Gastrocnemius medialis (tissue), 4 donors: ENCODE data around the gene SEC16A. TPM values are rescaled to one million over a fixed set of nuclear protein-coding genes. Genes with fewer than 3 reads are reported as not detected.

Source experiments
- ATAC-seq, 2 donors: fragments of 150-250 bp; one replicate each; pipeline ENCODE4 v1.9.1; 2016
- DNase-seq, 2 donors: peaks; one replicate each; pipeline ENCODE4 v3.0.0-alpha.2; 2019
- H3K27ac ChIP-seq, 4 donors: fragments of 200-600 bp; sonication (generic); 1 replicate in 1 of 4; 2 replicates in 3 of 4; pipeline ENCODE4 v1.5.1; 2016 to 2018; ENCODE audit warnings: mild to moderate bottlenecking in 2 of 4, moderate library complexity in 1 of 4
- H3K27me3 ChIP-seq, 3 donors: fragments of 200-600 bp; sonication (generic) in 2 of 3; 1 replicate in 1 of 3; 2 replicates in 2 of 3; pipeline versions ENCODE4 v1.5.1 to v1.6.0; 2016 to 2019; ENCODE audit warnings: mild to moderate bottlenecking in 1 of 3, moderate library complexity in 1 of 3
- H3K36me3 ChIP-seq, 2 donors: fragments of 200-600 bp; sonication (generic) in 1 of 2; one replicate each; pipeline ENCODE4 v1.5.1; 2017 to 2018
- H3K4me1 ChIP-seq, 2 donors: fragments of 200-600 bp; sonication (generic) in 1 of 2; one replicate each; pipeline ENCODE4 v1.5.1; 2016 to 2017; ENCODE audit warnings: mild to moderate bottlenecking in 2 of 2
- H3K4me3 ChIP-seq, 4 donors: fragments of 200-600 bp; sonication (generic) in 3 of 4; 1 replicate in 1 of 4; 2 replicates in 3 of 4; pipeline ENCODE4 v1.5.1; 2016 to 2019; ENCODE audit warnings: mild to moderate bottlenecking in 2 of 4
- H3K9me3 ChIP-seq, 3 donors: fragments of 200-600 bp; sonication (generic) in 2 of 3; 1 replicate in 1 of 3; 2 replicates in 2 of 3; pipeline ENCODE4 v1.5.1; 2016 to 2019
- CTCF ChIP-seq, 5 experiments: fragments of 450-650 bp in 3 of 5; fragments of 200-600 bp in 2 of 5; sonication (generic) in 2 of 5; IDR thresholded peaks in 4 of 5; conservative IDR thresholded peaks in 1 of 5; 1 replicate in 4 of 5; 2 replicates in 1 of 5; pipeline ENCODE4 v1.5.1; 2016 to 2019; ENCODE audit warnings: antibody characterized with exemption in 5 of 5, mild to moderate bottlenecking in 3 of 5, moderate library complexity in 3 of 5
- POLR2A ChIP-seq, 2 donors: fragments of 450-650 bp; IDR thresholded peaks; one replicate each; pipeline ENCODE4 v1.6.1; 2017; ENCODE audit warnings: antibody characterized with exemption in 2 of 2, mild to moderate bottlenecking in 2 of 2, moderate library complexity in 2 of 2
- in situ Hi-C, 4 donors: fragments of 200-750 bp; cut with MboI; loops; one replicate each; pipeline versions ENCODE4 v1.15.0 to v1.8.0; 2017; ENCODE audit warnings: low sequenced_read_pairs in 4 of 4
- intact Hi-C: fragments of 100-400 bp; cut with DNase I; formaldehyde crosslinking; loops from one replicate; pipeline ENCODE4 v1.15.1; 2023; ENCODE audit warnings: low total_unique reads
- total RNA-seq, 4 donors: library from RNA; depleted of rRNA; stranded (reverse); fragments of >200 nt; gene quantifications; one replicate each; pipeline versions ENCODE4 v1.1.0 to v1.2.3, GENCODE V29; 2016

SEC16A gene
- total RNA-seq, 4 donors from 2014 or later = 23.9 to 50.4 (median 46.6) TPM

- no peak overlapping the region for H3K4me3 ChIP-seq
- peaks cover 0 to 9% of the 10 kb centered on the region in 2 donors for H3K4me1 ChIP-seq
- DNase-seq (no peak), ATAC-seq (no peak)
- no peak for TF ChIP-seq CTCF (IDR thresholded peaks at IDR 0.05 in 4 of 5, conservative IDR thresholded peaks at IDR 0.05 in 1 of 5)
- no peak for TF ChIP-seq POLR2A (IDR thresholded peaks at IDR 0.05)
- no peaks in the 10 kb centered on the region for H3K9me3 ChIP-seq
- H3K27ac ChIP-seq = no peak overlapping the region
- intact Hi-C loops = no loop called here
- peaks cover 0 to 77% of the 10 kb centered on the region in 2 donors for H3K36me3 ChIP-seq
- no peaks in the 10 kb centered on the region for H3K27me3 ChIP-seq
- in situ Hi-C loops = no loop called here
These were observed 23.6 kb upstream of the SEC16A start for GRCh38 chr9:136506425-136506824.

- TF ChIP-seq POLR2A (IDR thresholded peaks at IDR 0.05) (no peak), CTCF (IDR thresholded peaks at IDR 0.05 in 4 of 5, conservative IDR thresholded peaks at IDR 0.05 in 1 of 5) (no peak)
- no peak overlapping the region for H3K4me3 ChIP-seq
- peaks cover 0 to 1% of the 10 kb centered on the region in 2 donors for H3K4me1 ChIP-seq
- peaks cover 0 to 83% of the 10 kb centered on the region in 2 donors for H3K36me3 ChIP-seq
- no peaks in the 10 kb centered on the region for H3K27me3 ChIP-seq
- intact Hi-C loops = no loop called here
- in situ Hi-C loops = no loop called here
- H3K9me3 ChIP-seq = no peaks in the 10 kb centered on the region
- DNase-seq (no peak), ATAC-seq (no peak)
- H3K27ac ChIP-seq = no peak overlapping the region
These were observed 22.9 kb upstream of the SEC16A start for GRCh38 chr9:136505406-136506403.

- intact Hi-C loops = no loop called here
These were observed 21.9 kb upstream of the SEC16A start for GRCh38 chr9:136504512-136505348.

More at GRCh38 chr9:136504512-136505348, 21.9 kb upstream of the SEC16A start:
- no peaks in the 10 kb centered on the region for H3K9me3 ChIP-seq
- H3K27me3 ChIP-seq = no peaks in the 10 kb centered on the region
- no peak overlapping the region for H3K27ac ChIP-seq
- H3K4me3 ChIP-seq = no peak overlapping the region
- peaks cover 0 to 88% of the 10 kb centered on the region in 2 donors for H3K36me3 ChIP-seq
- no peak for ATAC-seq
- H3K4me1 ChIP-seq = no peaks in the 10 kb centered on the region
- in situ Hi-C loops = no loop called here
- TF ChIP-seq POLR2A (IDR thresholded peaks at IDR 0.05) (no peak), CTCF (IDR thresholded peaks at IDR 0.05 in 4 of 5, conservative IDR thresholded peaks at IDR 0.05 in 1 of 5) (no peak)
- no peak for DNase-seq
